DND-41 (cell line): ENCODE data around the gene AMPD3.
A peak's percentile ranks its signal among the peaks of the same experiment; 100 is the strongest.

Experiments
- ATAC-seq: fragments of 200-7000 bp; cut with Tn5 transposase; 3 replicates; pipeline ENCODE4 v1.9.1; 2021; ENCODE audit warnings: low read depth; ENCODE audit not compliant: insufficient read depth
- DNase-seq: peaks from one replicate; pipeline ENCODE4 v3.0.0-alpha.2; 2020
- H2AFZ ChIP-seq: 2 replicates; pipeline ENCODE4 v1.6.0; 2012; ENCODE audit warnings: low read depth, low read length
- H3K27ac ChIP-seq: 2 replicates; pipeline ENCODE4 v1.5.1; 2012; ENCODE audit warnings: low read length, inconsistent platforms
- H3K27me3 ChIP-seq: fragments of 200-600 bp; sonication (generic); 2 replicates; pipeline ENCODE4 v1.6.0; 2012; ENCODE audit warnings: low read length, mild to moderate bottlenecking, inconsistent platforms; ENCODE audit not compliant: insufficient read depth, poor library complexity
- H3K36me3 ChIP-seq: 2 replicates; pipeline ENCODE4 v1.5.1; 2012; ENCODE audit warnings: low read length, inconsistent platforms; ENCODE audit not compliant: insufficient read depth
- H3K4me1 ChIP-seq: 2 replicates; pipeline ENCODE4 v1.5.1; 2012; ENCODE audit warnings: mild to moderate bottlenecking, low read length; ENCODE audit not compliant: insufficient read depth
- H3K4me2 ChIP-seq: 2 replicates; pipeline ENCODE4 v1.6.0; 2012; ENCODE audit warnings: mild to moderate bottlenecking, moderate library complexity, low read length, inconsistent platforms; ENCODE audit not compliant: insufficient read depth
- H3K4me3 ChIP-seq, 2 experiments: fragments of 200-600 bp in 1 of 2; shearing (Covaris generic) in 1 of 2; 2 replicates each; pipeline ENCODE4 v1.5.1; 2012 to 2016; ENCODE audit warnings: inconsistent platforms in 2 of 2, low read length in 2 of 2, mild to moderate bottlenecking in 2 of 2, low read depth in 1 of 2, moderate library complexity in 1 of 2
- H3K79me2 ChIP-seq: 2 replicates; pipeline ENCODE4 v1.6.0; 2012; ENCODE audit warnings: low read length, inconsistent platforms; ENCODE audit not compliant: insufficient read depth
- H3K9ac ChIP-seq: 2 replicates; pipeline ENCODE4 v1.6.0; 2012; ENCODE audit warnings: low read depth, mild to moderate bottlenecking, inconsistent platforms, low read length, moderate library complexity
- H3K9me3 ChIP-seq: 2 replicates; pipeline ENCODE4 v1.5.1; 2012; ENCODE audit warnings: low read length, moderate library complexity, mild to moderate bottlenecking, inconsistent platforms; ENCODE audit not compliant: insufficient read depth, severe bottlenecking
- H4K20me1 ChIP-seq: 2 replicates; pipeline ENCODE4 v1.6.0; 2012; ENCODE audit warnings: low read length; ENCODE audit not compliant: insufficient read depth
- EZH2 ChIP-seq: IDR thresholded peaks from 3 replicates; pipeline ENCODE4 v1.6.1; 2012; ENCODE audit warnings: borderline replicate concordance, low read depth, mild to moderate bottlenecking, moderate library complexity, low read length, inconsistent platforms; ENCODE audit not compliant: severe bottlenecking
- TF ChIP-seq, protein P1 (sequence below): IDR thresholded peaks from 2 replicates; pipeline ENCODE4 v1.5.1; 2012; ENCODE audit warnings: borderline replicate concordance, low read length, moderate library complexity, mild to moderate bottlenecking; ENCODE audit not compliant: poor library complexity, severe bottlenecking; ENCODE audit errors: extremely low read depth

Gene AMPD3

DNA sequence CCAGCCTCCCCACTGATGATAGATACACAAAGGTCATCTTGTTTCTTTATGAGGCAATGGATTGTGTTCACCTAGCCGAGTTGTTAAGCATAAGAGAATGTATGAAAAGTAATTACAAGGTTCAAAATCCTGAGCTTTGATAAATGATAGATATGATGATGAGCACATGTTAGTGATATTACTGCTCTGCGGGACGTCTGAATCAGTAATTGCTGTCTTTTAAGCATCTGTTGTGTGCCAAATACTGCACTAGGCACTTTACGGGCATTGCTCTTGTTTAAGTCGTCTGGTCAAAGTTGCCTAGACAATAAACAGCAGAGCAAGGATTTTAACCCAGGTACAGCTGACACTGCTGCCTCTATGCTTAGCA, 86.5 kb downstream of the AMPD3 start:
- H4K20me1 ChIP-seq: no peaks in the 10 kb centered on the region
- H3K4me1 ChIP-seq: peaks cover 21% of the 10 kb centered on the region
- peaks cover 4% of the 10 kb centered on the region for H3K9me3 ChIP-seq
- no peaks in the 10 kb centered on the region for H3K27me3 ChIP-seq
- H3K4me2 ChIP-seq: peak overlapping the region; percentile 97
- peak overlapping the region; percentile 46 to 96; a peak in 3 of 4 replicates for H3K4me3 ChIP-seq
- DNase-seq (no peak), ATAC-seq (no peak)
- peak overlapping the region; percentile 37; the same call in 1 of the 2 replicates for H3K27ac ChIP-seq
- no peak for TF ChIP-seq EZH2
- TF ChIP-seq, protein P1, sequence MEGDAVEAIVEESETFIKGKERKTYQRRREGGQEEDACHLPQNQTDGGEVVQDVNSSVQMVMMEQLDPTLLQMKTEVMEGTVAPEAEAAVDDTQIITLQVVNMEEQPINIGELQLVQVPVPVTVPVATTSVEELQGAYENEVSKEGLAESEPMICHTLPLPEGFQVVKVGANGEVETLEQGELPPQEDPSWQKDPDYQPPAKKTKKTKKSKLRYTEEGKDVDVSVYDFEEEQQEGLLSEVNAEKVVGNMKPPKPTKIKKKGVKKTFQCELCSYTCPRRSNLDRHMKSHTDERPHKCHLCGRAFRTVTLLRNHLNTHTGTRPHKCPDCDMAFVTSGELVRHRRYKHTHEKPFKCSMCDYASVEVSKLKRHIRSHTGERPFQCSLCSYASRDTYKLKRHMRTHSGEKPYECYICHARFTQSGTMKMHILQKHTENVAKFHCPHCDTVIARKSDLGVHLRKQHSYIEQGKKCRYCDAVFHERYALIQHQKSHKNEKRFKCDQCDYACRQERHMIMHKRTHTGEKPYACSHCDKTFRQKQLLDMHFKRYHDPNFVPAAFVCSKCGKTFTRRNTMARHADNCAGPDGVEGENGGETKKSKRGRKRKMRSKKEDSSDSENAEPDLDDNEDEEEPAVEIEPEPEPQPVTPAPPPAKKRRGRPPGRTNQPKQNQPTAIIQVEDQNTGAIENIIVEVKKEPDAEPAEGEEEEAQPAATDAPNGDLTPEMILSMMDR: no peak
- H3K9ac ChIP-seq: peak overlapping the region; percentile 90
- H3K36me3 ChIP-seq: no peaks in the 10 kb centered on the region
- peak overlapping the region; percentile 98 for H2AFZ ChIP-seq
- peaks cover 15% of the 10 kb centered on the region for H3K79me2 ChIP-seq

DNA sequence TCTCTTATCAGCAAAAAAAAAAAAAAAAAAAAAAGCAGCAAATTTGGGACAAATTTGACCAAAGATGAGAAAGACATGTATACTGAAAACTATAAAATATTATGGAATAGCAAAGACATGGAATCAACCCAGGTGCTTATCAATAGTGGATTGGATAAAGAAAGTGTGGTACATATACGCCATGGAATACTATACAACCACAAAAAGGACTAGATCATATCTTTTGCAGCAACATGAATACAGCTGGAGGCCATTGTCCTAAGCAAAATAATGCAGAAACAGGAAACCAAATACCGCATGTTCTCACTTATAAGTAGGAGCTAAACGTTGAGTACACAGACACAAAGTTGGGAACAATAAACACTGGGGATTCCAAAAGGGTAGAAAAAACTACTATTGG, 87.7 kb downstream of the AMPD3 start:
- Histone ChIP-seq H3K9me3 (peaks cover 4% of the 10 kb centered on the region), H3K36me3 (no peaks in the 10 kb centered on the region), H3K27me3 (no peaks in the 10 kb centered on the region), H3K9ac (no peak overlapping the region), H3K27ac (no peak overlapping the region), H3K4me2 (no peak overlapping the region), H2AFZ (no peak overlapping the region), H4K20me1 (no peaks in the 10 kb centered on the region), H3K4me3 (no peak overlapping the region), H3K79me2 (peaks cover 15% of the 10 kb centered on the region), H3K4me1 (peaks cover 21% of the 10 kb centered on the region)
- TF ChIP-seq, protein P1: no peak
- no peak for TF ChIP-seq EZH2
- DNase-seq: no peak
- no peak for ATAC-seq

DNA sequence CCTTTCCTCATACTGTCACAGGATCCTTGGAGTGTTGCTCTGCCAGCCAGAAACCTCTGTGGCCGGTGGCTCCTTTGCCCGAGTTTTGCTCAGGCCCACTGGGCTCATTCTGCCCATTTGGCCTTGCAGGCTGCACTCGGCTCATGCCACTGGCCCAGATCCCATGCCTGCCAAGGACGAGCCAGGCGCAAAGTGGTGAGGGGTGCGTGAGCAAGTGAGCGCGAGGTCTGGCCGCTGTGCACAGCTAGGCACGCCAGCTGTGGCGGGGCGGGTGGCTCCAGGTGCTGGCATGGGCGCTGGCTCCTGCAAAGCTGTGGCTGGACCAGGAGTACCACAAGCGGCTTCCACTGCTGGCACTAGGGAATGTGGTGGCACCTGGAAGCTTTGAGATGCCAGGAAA, 88.7 kb downstream of the AMPD3 start:
- Histone ChIP-seq H3K4me1 (peaks cover 21% of the 10 kb centered on the region), H2AFZ (no peak overlapping the region), H4K20me1 (no peaks in the 10 kb centered on the region), H3K79me2 (peaks cover 15% of the 10 kb centered on the region), H3K27ac (no peak overlapping the region), H3K4me2 (no peak overlapping the region), H3K9ac (no peak overlapping the region), H3K4me3 (no peak overlapping the region), H3K36me3 (no peaks in the 10 kb centered on the region), H3K9me3 (peaks cover 4% of the 10 kb centered on the region), H3K27me3 (no peaks in the 10 kb centered on the region)
- TF ChIP-seq EZH2: no peak
- TF ChIP-seq, protein P1: no peak
- DNase-seq: no peak
- ATAC-seq: no peak
